Fibroblast of skin of scalp (primary cell): ENCODE results near the gene PTGR2. TPM values are rescaled to one million over a fixed set of nuclear protein-coding genes. Genes with fewer than 3 reads are reported as not detected.
"Not testable (repeated sequence)": the region's sequence is repeated elsewhere in the genome, so short reads cannot be mapped to it uniquely, and the experiment has no call there.

Experiments
- DNase-seq: peaks from one replicate; pipeline ENCODE4 v3.0.0-alpha.2; 2013
- polyA plus RNA-seq, 2 experiments: library from polyadenylated mRNA; unstranded; fragments of 120-200 nt; gene quantifications; one replicate each; pipeline ENCODE4 v1.2.1, GENCODE V29; 2013; ENCODE audit not compliant: insufficient read length in 2 of 2

Gene PTGR2
- polyA plus RNA-seq (2013, experiment 1 of 2; ENCODE audit: insufficient read length): 4.0 TPM
- 3.9 TPM for polyA plus RNA-seq (2013, experiment 2 of 2; ENCODE audit: insufficient read length)

- peak; percentile 98 for DNase-seq
These were observed at the start of gene PTGR2 for GRCh38 chr14:73851567-73852382. Gene PTGR2 (plus strand): TSS chr14:73851831. CDS start chr14:73858863, 7,032 bp downstream.

GRCh38 chr14:73802431-73803188 lies 49.0 kb upstream of the PTGR2 start:
- no peak for DNase-seq

GRCh38 chr14:73804636-73805035 lies 47.0 kb upstream of the PTGR2 start:
- no peak for DNase-seq

- no peak for DNase-seq
These were observed 44.2 kb upstream of the PTGR2 start for GRCh38 chr14:73807457-73807856.

GRCh38 chr14:73809391-73809790 lies 42.2 kb upstream of the PTGR2 start:
- DNase-seq: no peak

- DNase-seq: no peak
These were observed 41.0 kb upstream of the PTGR2 start for GRCh38 chr14:73810478-73811163.

- no peak for DNase-seq
These were observed 40.5 kb upstream of the PTGR2 start for GRCh38 chr14:73811164-73811503.

- no peak for DNase-seq
These were observed 37.5 kb upstream of the PTGR2 start for GRCh38 chr14:73814153-73814552.

- no peak for DNase-seq
These were observed 35.8 kb upstream of the PTGR2 start for GRCh38 chr14:73815849-73816248.

- no peak for DNase-seq
These were observed 35.2 kb upstream of the PTGR2 start for GRCh38 chr14:73816393-73816816.

GRCh38 chr14:73817020-73817655 lies 34.5 kb upstream of the PTGR2 start:
- no peak for DNase-seq

GRCh38 chr14:73818821-73819220 lies 32.8 kb upstream of the PTGR2 start:
- DNase-seq: no peak

GRCh38 chr14:73820631-73821030 lies 31.0 kb upstream of the PTGR2 start:
- no peak for DNase-seq

- DNase-seq: no peak
These were observed 28.2 kb upstream of the PTGR2 start for GRCh38 chr14:73823339-73823885.

GRCh38 chr14:73824127-73824526 lies 27.5 kb upstream of the PTGR2 start:
- no peak for DNase-seq

GRCh38 chr14:73824536-73824935 lies 27.1 kb upstream of the PTGR2 start:
- no peak for DNase-seq

GRCh38 chr14:73825551-73826188 lies 26.0 kb upstream of the PTGR2 start:
- peak; percentile 88 for DNase-seq

- not testable (repeated sequence) for DNase-seq
These were observed 24.4 kb upstream of the PTGR2 start for GRCh38 chr14:73827190-73827589.

- no peak for DNase-seq
These were observed 22.6 kb upstream of the PTGR2 start for GRCh38 chr14:73829071-73829470.

- peak; percentile 42 for DNase-seq
These were observed 21.9 kb upstream of the PTGR2 start for GRCh38 chr14:73829526-73830431.

GRCh38 chr14:73833034-73833433 lies 18.6 kb upstream of the PTGR2 start:
- peak; percentile 32 for DNase-seq
